HG02798 (cell line): ENCODE data around the gene LGALS9C.
"Not testable (repeated sequence)": the region's sequence is repeated elsewhere in the genome, so short reads cannot be mapped to it uniquely, and the experiment has no call there.

Experiments used
- ATAC-seq: cut with Tn5 transposase; IDR thresholded peaks from one replicate; pipeline ENCODE4 v1.9.1; 2021; ENCODE audit warnings: mild to moderate bottlenecking; ENCODE audit not compliant: unreplicated experiment, poor library complexity

LGALS9C gene

GRCh38 chr17:18527354-18527753 is 50.8 kb downstream of the LGALS9C start:
- not testable (repeated sequence) for ATAC-seq

- not testable (repeated sequence) for ATAC-seq
These were observed 51.8 kb downstream of the LGALS9C start for GRCh38 chr17:18528435-18528834.

GRCh38 chr17:18528899-18529500 is 52.4 kb downstream of the LGALS9C start:
- ATAC-seq = not testable (repeated sequence)

DNA sequence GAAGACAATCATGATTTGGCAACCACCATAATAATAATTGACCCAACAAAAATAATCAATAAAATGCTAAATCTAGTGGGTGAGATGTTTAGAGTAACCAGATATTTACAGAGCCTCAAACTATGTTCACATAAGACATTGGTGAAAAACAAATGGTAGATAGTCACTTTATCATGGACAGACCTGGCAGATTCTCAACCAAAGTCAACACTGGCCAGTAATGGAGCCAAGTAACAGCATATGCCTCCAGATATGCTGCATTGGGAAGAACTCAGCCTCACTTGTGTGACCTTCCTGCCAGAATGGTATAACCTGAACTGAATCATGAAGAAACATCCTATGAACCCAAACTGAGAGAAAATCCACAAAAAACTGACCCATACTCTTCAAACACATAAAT is 53.8 kb downstream of the LGALS9C start:
- ATAC-seq = not testable (repeated sequence)

DNA sequence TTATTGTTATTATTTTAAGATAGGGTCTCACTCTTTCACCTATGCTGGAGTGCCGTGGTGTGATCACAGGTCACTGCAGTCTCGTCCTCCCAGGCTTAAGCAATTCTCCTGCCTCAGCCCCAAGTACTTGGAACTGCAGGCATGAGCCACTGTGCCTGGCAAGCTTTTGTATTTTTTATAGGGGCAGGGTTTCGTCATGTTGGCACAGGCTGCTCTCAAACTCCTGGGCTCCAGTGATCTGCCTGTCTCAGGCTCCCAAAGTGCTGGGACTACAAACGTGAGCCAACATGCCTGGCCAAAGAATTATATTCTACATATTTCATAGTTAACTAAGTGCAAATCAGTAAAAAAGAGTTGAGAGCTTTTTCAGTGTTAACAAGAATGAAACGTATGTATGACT is 65.6 kb downstream of the LGALS9C start:
- ATAC-seq = not testable (repeated sequence)

DNA sequence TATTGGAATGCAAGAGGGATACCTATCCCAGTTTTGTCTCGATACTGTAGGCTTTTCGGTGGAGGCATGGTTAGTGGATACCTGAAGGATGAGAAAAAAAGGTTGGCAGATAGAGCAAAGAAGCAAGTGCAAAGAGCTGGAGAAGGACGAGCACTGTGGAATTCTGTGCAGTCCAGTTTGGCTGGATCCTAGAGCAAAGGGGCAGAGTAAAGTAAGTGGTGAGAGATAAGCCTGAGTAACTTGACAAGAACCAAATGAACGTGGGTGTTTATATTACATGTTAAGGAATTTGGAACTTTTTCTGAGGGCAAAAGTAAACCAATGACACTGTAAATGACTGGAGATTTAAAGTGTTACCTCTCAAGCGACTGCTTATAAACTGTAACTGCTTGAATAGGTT is 66.3 kb downstream of the LGALS9C start:
- ATAC-seq = not testable (repeated sequence)
